C4-2B (cell line): ENCODE results near the gene REL.

Experiments
- ZFX ChIP-seq: fragments of 450-650 bp; IDR thresholded peaks from 2 replicates; pipeline ENCODE4 v1.6.1; 2017
- TF ChIP-seq, protein P1 (sequence below): fragments of 450-650 bp; conservative IDR thresholded peaks from 2 replicates; pipeline ENCODE4 v1.5.1; 2017; ENCODE audit warnings: mild to moderate bottlenecking

DNA sequence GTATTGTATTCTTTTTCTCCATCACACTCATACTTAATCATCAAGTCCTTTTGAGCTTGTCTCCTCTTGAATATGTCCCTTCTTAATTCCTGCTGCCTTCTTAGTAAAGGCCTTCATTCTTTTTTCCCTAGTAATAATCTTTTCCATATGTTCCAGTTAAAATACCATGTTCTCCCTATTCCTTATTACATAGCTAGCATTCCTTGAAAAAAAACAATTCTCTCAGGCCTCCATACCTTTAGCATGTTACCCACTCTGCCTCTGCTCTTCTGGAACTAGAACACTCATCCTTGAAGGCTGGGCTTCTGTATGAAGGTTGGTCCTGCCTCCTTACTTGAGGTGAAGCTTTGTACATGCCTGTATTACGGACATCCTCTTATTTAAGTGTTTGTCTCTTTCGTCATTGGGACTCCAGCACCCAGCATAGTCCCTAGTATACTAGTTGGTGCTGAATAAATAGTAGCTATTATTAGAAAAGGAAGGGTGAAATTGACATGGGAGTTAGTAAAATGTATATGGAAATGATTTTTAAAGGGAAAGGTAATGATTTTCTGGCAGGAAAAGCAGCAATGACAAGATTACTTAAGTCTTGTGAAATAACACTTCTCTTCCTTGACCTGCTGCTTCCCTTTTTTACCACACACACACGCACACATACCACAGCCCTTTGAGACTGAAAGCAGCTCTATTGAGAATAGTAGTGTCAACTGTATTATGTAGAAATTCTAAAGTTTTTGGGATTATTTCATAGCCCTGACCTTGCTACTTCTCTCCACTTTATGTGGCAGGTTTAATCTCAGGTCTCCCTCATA, 45.6 kb downstream of the REL start:
- TF ChIP-seq, protein P1, sequence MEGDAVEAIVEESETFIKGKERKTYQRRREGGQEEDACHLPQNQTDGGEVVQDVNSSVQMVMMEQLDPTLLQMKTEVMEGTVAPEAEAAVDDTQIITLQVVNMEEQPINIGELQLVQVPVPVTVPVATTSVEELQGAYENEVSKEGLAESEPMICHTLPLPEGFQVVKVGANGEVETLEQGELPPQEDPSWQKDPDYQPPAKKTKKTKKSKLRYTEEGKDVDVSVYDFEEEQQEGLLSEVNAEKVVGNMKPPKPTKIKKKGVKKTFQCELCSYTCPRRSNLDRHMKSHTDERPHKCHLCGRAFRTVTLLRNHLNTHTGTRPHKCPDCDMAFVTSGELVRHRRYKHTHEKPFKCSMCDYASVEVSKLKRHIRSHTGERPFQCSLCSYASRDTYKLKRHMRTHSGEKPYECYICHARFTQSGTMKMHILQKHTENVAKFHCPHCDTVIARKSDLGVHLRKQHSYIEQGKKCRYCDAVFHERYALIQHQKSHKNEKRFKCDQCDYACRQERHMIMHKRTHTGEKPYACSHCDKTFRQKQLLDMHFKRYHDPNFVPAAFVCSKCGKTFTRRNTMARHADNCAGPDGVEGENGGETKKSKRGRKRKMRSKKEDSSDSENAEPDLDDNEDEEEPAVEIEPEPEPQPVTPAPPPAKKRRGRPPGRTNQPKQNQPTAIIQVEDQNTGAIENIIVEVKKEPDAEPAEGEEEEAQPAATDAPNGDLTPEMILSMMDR, result no peak
- TF ChIP-seq ZFX, result no peak
